AG04450 (cell line): ENCODE data around the gene CYSRT1. TPM values are rescaled to one million over a fixed set of nuclear protein-coding genes. Genes with fewer than 3 reads are reported as not detected.

Experiments
- CTCF ChIA-PET: fragments of 300-600, 350-600 bp; formaldehyde crosslinking; extraction: SDS; loops from one replicate; lab custom pipeline; 2022; ENCODE audit warnings: antibody characterized with exemption, inconsistent platforms; lab: Charles Lee
- POLR2A ChIA-PET: fragments of 350-600 bp; formaldehyde crosslinking; extraction: SDS; loops from one replicate; lab custom pipeline; 2021; ENCODE audit warnings: antibody characterized with exemption, inconsistent platforms; lab: Yijun Ruan, JAX
- DNase-seq: peaks from one replicate; pipeline ENCODE4 v3.0.0-alpha.2; 2011; ENCODE audit warnings: low read depth, low spot score
- H3K27ac ChIP-seq: one replicate; pipeline ENCODE4 v1.5.1; 2012; ENCODE audit warnings: low read depth, low read length, control low read depth
- H3K27me3 ChIP-seq: one replicate; pipeline ENCODE4 v1.6.0; 2012; ENCODE audit warnings: low read length; ENCODE audit not compliant: control insufficient read depth, insufficient read depth
- H3K4me3 ChIP-seq: 2 replicates; pipeline ENCODE4 v1.5.1; 2011; ENCODE audit warnings: mild to moderate bottlenecking, low read depth, low read length, control low read depth
- H3K9me3 ChIP-seq: 2 replicates; pipeline ENCODE4 v1.5.1; 2012; ENCODE audit warnings: low read length; ENCODE audit not compliant: control insufficient read depth, insufficient read depth
- polyA plus RNA-seq: library from polyadenylated mRNA; depleted of rRNA; stranded (reverse); fragments of >200 nt; gene quantifications from 2 replicates; pipeline ENCODE4 v1.2.3, GENCODE V29; 2011
- TF ChIP-seq, protein P1 (sequence below): IDR thresholded peaks from 2 replicates; pipeline ENCODE4 v1.5.1; 2011; ENCODE audit warnings: low read depth, low read length, control low read depth, inconsistent platforms

Gene CYSRT1
- polyA plus RNA-seq, 1 experiment: 0.27 TPM

DNA sequence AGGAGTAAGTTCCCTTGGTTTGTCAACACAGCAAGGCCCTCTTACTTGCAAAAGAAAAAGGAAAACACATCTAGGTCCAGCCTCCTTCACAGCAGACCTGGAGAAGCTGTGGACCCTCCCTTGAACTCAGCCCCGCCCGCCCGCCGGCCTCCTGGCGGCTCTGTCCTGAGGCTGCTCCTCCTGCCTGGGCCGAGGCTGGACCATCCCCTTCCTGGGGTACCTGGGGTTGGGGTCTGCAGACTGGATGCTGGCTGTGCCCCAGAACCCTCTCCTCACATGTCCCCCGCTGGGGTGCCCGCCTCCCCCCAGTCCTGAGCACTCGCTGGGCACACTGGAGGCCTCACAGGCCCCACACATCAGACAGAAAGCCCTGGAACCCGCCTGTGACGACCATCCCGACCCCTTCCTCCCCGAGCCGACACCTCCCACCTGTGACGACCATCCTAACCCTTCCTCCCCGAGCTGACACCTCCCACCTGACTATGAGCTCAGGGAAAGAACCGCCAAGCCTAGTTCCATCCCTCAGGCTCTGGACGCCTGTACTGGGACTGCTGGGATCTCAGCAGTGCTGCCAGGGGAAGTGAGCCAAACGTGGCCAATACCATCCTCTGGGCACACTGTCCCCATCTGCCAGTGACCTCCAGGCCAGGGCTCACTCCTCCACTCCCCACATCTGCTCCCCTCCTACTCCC lies 45.9 kb upstream of the CYSRT1 start:
- TF ChIP-seq, protein P1, sequence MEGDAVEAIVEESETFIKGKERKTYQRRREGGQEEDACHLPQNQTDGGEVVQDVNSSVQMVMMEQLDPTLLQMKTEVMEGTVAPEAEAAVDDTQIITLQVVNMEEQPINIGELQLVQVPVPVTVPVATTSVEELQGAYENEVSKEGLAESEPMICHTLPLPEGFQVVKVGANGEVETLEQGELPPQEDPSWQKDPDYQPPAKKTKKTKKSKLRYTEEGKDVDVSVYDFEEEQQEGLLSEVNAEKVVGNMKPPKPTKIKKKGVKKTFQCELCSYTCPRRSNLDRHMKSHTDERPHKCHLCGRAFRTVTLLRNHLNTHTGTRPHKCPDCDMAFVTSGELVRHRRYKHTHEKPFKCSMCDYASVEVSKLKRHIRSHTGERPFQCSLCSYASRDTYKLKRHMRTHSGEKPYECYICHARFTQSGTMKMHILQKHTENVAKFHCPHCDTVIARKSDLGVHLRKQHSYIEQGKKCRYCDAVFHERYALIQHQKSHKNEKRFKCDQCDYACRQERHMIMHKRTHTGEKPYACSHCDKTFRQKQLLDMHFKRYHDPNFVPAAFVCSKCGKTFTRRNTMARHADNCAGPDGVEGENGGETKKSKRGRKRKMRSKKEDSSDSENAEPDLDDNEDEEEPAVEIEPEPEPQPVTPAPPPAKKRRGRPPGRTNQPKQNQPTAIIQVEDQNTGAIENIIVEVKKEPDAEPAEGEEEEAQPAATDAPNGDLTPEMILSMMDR: no peak
- no peak for DNase-seq
- ChIA-PET POLR2A (interaction anchor here (1.2 kb wide), 1 partner anchor 10 kb away, joined by 3 read pairs; no protein-coding TSS in a partner anchor), CTCF (no interaction called here)
- peaks cover 5% of the 10 kb centered on the region for H3K27me3 ChIP-seq
- no peak overlapping the region for H3K27ac ChIP-seq
- no peaks in the 10 kb centered on the region; the same call in 1 of the 2 replicates for H3K9me3 ChIP-seq
- no peak overlapping the region for H3K4me3 ChIP-seq

DNA sequence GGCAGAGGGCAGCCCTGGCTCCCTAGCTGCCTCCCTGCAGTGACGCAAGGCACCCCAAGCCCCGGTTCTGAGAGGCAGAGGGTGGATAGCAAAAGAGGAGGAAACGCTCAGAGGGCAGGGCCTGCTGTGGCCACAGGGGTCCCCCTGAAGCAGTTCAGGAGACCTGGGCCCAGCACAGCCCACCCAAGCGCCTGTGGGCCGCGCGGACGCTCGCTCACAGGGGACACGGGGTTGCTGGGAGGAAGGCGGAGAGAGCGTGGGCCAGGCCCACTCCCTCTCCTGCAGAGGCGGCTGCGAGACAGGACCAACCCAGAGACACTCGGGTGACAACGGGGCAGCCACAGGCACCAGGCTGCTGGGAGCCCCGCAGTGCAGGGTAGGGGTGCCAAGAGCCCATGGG lies 45.2 kb upstream of the CYSRT1 start:
- no peak for DNase-seq
- Histone ChIP-seq H3K9me3 (no peaks in the 10 kb centered on the region), H3K27ac (no peak overlapping the region), H3K27me3 (no peaks in the 10 kb centered on the region), H3K4me3 (no peak overlapping the region)
- CTCF ChIA-PET: no interaction called here
- TF ChIP-seq, protein P1: no peak
- POLR2A ChIA-PET: interaction anchor here (1.2 kb wide), 3 partner anchors 9 to 61 kb away, joined by 3 read pairs; partner anchors contain the start of gene TUBB4B

DNA sequence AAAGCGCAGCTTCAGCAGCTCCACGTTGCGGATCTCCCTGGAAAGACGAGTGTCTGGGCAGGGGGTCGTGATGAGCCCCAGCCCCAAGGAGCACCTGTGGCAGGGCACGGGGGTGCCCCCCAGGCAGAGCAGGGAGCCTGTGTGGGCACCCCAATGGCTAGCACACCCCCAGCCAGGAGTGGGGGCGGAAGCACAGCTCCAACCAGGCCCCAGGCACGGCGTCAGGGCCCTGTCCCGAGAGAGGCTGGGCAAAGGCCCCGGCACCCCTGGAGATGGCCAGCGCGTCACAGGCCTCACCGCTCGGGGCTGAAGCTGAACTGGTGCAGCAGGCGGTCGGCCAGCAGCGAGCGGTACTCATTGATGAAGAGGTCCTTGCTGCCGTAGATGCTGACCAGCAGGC lies 44.5 kb upstream of the CYSRT1 start:
- H3K9me3 ChIP-seq: no peaks in the 10 kb centered on the region
- H3K4me3 ChIP-seq: no peak overlapping the region
- DNase-seq: no peak
- no peaks in the 10 kb centered on the region for H3K27me3 ChIP-seq
- POLR2A ChIA-PET: interaction anchor here (1.2 kb wide), 2 partner anchors 8 to 60 kb away, joined by 3 read pairs; partner anchors contain the start of gene TUBB4B
- CTCF ChIA-PET: no interaction called here
- TF ChIP-seq, protein P1: no peak
- H3K27ac ChIP-seq: no peak overlapping the region

DNA sequence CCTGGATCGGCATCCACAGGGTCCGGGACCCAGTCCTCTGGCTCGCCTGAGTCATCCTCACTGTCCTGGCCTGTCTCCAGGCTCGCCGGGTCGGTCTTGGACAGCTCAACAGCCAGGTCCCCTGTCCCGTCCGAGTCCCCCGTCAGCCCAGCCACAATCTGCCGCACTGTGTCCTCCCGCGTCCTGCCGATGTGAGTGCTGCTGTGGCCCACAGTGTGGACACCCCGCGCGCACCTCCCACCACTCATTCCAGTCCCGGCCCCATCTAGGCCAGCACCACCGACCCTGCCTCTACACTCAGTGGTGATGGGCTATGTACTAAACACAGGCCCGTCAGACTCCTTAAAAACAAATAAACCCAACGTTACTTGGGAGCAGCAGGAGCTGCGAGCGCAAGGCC lies 43.3 kb upstream of the CYSRT1 start:
- Histone ChIP-seq H3K27ac (no peak overlapping the region), H3K27me3 (no peaks in the 10 kb centered on the region), H3K4me3 (no peak overlapping the region), H3K9me3 (no peaks in the 10 kb centered on the region)
- TF ChIP-seq, protein P1: no peak
- no peak for DNase-seq
- POLR2A ChIA-PET: interaction anchor here (1.4 kb wide), 1 partner anchor 59 kb away, joined by 6 read pairs; the partner anchor contains the start of gene TUBB4B
- CTCF ChIA-PET: no interaction called here

DNA sequence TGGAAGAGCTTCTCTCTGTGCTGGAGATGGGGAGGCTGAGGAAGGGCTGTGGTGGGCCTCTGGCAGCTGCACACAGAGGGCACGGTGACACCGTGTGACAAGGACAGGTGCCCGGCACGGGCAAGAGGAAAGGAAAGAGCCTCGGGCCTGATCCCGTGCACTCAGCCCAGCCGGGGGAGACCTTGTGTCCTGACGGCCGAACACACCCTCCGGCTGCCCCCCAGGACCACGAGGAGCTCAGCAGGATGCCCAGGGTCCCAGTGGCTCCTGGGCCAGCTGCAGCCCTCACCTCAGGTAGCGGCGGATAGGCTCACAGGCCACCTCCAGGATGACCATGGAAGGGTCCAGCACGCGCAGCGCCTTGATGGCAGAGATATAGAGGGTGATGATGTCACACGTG lies 42.1 kb upstream of the CYSRT1 start:
- TF ChIP-seq, protein P1: no peak
- ChIA-PET POLR2A (interaction anchor here (1.4 kb wide), 1 partner anchor 58 kb away, joined by 6 read pairs; the partner anchor contains the start of gene TUBB4B), CTCF (no interaction called here)
- Histone ChIP-seq H3K4me3 (no peak overlapping the region), H3K27me3 (no peaks in the 10 kb centered on the region), H3K9me3 (no peaks in the 10 kb centered on the region; the same call in 1 of the 2 replicates), H3K27ac (no peak overlapping the region)
- no peak for DNase-seq
